Adrenal gland (tissue), 12 donors: Measurements from ENCODE around the gene ALDH1L1. TPM values are rescaled to one million over a fixed set of nuclear protein-coding genes. Genes with fewer than 3 reads are reported as not detected.

Experiments used
- DNase-seq, 7 donors: peaks; one replicate each; pipeline ENCODE4 v3.0.0-alpha.2; 2019 to 2020
- H3K27ac ChIP-seq, 5 donors: fragments of 200-600 bp; sonication (generic) in 4 of 5; 1 replicate in 3 of 5; 2 replicates in 2 of 5; pipeline versions ENCODE4 v1.5.1 to v1.8.0; 2016 to 2020; ENCODE audit warnings: mild to moderate bottlenecking in 1 of 5
- H3K27me3 ChIP-seq: fragments of 200-600 bp; 2 replicates; pipeline ENCODE4 v1.8.0; 2021
- H3K36me3 ChIP-seq, 2 donors: fragments of 200-600 bp; replicated peaks in 1 of 2; 1 replicate in 1 of 2; 2 replicates in 1 of 2; pipeline versions ENCODE4 v1.5.1 to v1.8.0; 2018 to 2022
- H3K4me1 ChIP-seq, 2 donors: fragments of 200-600 bp; replicated peaks in 1 of 2; 1 replicate in 1 of 2; 2 replicates in 1 of 2; pipeline versions ENCODE4 v1.5.1 to v1.8.0; 2018 to 2021
- H3K4me3 ChIP-seq, 4 donors: fragments of 200-600 bp; sonication (generic) in 3 of 4; one replicate each; pipeline ENCODE4 v1.5.1; 2016 to 2018
- H3K9me3 ChIP-seq, 3 donors: fragments of 200-600 bp; sonication (generic) in 1 of 3; replicated peaks in 1 of 3; 1 replicate in 2 of 3; 2 replicates in 1 of 3; pipeline versions ENCODE4 v1.5.1 to v1.8.0; 2016 to 2021
- POLR2A ChIP-seq, 2 donors: fragments of 450-650 bp; IDR thresholded peaks; one replicate each; pipeline ENCODE4 v1.6.1; 2017; ENCODE audit warnings: antibody characterized with exemption in 2 of 2, mild to moderate bottlenecking in 2 of 2, moderate library complexity in 1 of 2
- WGBS, 4 donors: extraction: QIAGEN DNeasy Blood & Tissue Kit in 2 of 4; methylation state at CpG; one replicate each; pipeline versions ENCODE4 v1.1.5 to v1.1.7; 2013 to 2017; 5-methylcytosine and 5-hydroxymethylcytosine counted together
- intact Hi-C, 2 donors: fragments of 100-400 bp; cut with DNase I; formaldehyde crosslinking; loops; one replicate each; pipeline versions ENCODE4 v1.14.1 to v1.15.0; 2022 to 2023
- polyA plus RNA-seq, 3 donors: library from polyadenylated mRNA; stranded (reverse); fragments of 200-250 nt in 2 of 3; fragments of 350-450 nt in 1 of 3; fragmentation: Illumina TruSeq in 1 of 3; extraction: RNeasy Lipid Tissue Mini Kit (QIAGEN cat#74804) in 1 of 3; gene quantifications; one replicate each; pipeline ENCODE4 v1.2.3, GENCODE V29; 2013 to 2014
- total RNA-seq, 9 donors: library from RNA; depleted of rRNA in 4 of 9; stranded (reverse); fragments of >200 nt in 4 of 9; fragments of 120-200 nt in 1 of 9; fragmentation: NEBNext Ultra II Directional in 1 of 9; extraction: Animal tissue kit (Norgen Biotek cat#: 25700) in 1 of 9; gene quantifications; one replicate each; pipeline versions ENCODE4 v1.1.0 to v1.2.4, GENCODE V29; 2013 to 2023
- TF ChIP-seq, protein P1 (sequence below), 6 experiments: fragments of 450-650 bp in 4 of 6; fragments of 200-600 bp in 2 of 6; sonication (generic) in 1 of 6; IDR thresholded peaks; 1 replicate in 5 of 6; 2 replicates in 1 of 6; pipeline versions ENCODE4 v1.5.1 to v1.8.0; 2016 to 2021; ENCODE audit warnings: antibody characterized with exemption in 6 of 6, mild to moderate bottlenecking in 2 of 6, moderate library complexity in 1 of 6
- donor health status: healthy with polysubstance abuse.
- donor health status: Bipolar disorder and iron deficiency.
- donor health status: DM: yes; HTN: yes; CAD: no.
- donor health status: DM: no; HTN: no; CAD: no.
- donor health status: DM: no; HTN: no; CAD: no.
- donor health status: DM: yes; HTN: yes; CAD: no.

Gene ALDH1L1
- total and polyA plus RNA-seq, 12 donors, result 0.44 to 136 (median 72.3) TPM

DNA sequence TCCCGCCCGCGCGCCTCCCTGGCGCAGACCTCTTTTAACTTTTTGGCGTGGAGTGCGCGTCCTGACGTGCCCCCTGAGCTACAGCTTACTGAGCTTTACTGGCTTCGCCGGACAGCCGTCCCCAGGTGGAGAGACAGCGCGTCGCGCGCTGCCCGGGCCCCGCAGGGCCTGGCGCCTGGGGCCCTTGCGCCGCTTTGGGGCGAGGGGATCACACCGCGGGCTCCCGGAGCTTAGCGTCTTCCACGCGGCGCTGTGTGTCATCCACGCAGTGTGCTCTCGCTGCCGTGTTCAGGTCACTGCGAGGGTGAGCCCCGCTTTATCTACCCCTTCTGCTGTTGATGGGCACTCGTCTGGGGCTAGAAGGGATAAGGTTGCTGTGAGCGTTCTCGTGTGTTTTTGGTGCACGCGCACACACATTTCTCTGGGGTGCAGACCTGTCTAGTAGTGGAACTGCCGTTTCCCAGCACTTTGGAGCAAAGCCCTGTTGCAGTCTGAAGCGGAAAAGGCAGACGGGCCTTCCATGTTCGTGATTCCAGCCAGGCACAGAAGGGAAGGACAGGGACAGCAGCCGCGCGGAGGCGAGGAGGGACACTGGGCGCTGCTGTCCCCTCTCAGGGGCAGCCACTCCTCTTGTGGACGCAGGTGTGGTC lies 33.1 kb upstream of the ALDH1L1 start:
- 15 to 54% (median 16%) methylated on average over 14 to 50 of the region's 50 CpGs for WGBS, 4 donors
- Histone ChIP-seq H3K27me3 (no peaks in the 10 kb centered on the region), H3K27ac (peak overlapping the region in 3 of 5 donors; percentile 61 to 83 (median 74)), H3K9me3 (no peaks in the 10 kb centered on the region), H3K36me3 (no peaks in the 10 kb centered on the region), H3K4me3 (peak overlapping the region in 2 of 4 donors; percentile 26 to 59), H3K4me1 (peaks cover 10 to 15% of the 10 kb centered on the region in 2 donors)
- no peak for DNase-seq
- TF ChIP-seq, protein P1, sequence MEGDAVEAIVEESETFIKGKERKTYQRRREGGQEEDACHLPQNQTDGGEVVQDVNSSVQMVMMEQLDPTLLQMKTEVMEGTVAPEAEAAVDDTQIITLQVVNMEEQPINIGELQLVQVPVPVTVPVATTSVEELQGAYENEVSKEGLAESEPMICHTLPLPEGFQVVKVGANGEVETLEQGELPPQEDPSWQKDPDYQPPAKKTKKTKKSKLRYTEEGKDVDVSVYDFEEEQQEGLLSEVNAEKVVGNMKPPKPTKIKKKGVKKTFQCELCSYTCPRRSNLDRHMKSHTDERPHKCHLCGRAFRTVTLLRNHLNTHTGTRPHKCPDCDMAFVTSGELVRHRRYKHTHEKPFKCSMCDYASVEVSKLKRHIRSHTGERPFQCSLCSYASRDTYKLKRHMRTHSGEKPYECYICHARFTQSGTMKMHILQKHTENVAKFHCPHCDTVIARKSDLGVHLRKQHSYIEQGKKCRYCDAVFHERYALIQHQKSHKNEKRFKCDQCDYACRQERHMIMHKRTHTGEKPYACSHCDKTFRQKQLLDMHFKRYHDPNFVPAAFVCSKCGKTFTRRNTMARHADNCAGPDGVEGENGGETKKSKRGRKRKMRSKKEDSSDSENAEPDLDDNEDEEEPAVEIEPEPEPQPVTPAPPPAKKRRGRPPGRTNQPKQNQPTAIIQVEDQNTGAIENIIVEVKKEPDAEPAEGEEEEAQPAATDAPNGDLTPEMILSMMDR (IDR thresholded peaks at IDR 0.05), result peak in 1 of 6 experiments; percentile 8
- TF ChIP-seq POLR2A (IDR thresholded peaks at IDR 0.05), result no peak
- intact Hi-C loops, result loop anchor here (5.0 to 10.0 kb wide), 2 partner anchors 81 to 239 kb away; no protein-coding TSS in a partner anchor

DNA sequence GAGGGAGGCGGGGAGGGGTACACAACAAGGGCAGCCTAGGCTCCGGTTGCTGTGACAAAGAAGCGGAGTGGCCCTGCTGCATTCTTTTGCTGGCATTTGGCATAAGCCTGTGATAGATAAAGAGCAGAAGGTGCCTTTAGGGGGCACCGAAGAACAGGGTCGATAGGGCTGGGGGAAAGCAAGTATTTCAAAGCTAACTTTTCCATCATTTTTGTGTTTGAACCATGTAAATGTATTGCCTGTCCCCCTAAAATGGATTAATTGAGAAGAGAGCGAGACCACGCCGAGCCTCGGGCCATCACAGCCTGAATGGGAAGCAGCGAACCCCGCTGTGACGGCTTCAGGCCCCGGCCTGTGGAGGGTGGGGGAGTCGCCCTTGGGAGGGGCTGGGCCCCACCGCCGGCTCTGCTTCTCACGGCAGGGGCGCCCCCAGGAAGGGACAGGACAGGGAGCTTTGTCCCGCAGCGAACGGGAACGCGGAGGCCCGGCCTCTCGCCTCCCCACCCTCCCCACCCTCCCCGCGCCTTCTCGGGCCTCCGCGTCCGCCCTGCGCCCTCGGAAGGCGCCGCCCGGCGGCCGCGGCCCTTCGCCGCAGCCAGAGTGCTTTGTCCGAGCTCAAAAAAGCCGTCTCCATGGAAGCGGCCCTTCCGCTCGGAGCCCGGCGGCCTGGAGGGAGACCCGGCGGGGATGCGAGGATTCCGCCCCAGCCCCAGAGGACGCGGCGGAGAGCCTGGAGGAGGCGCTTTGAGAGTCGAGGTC lies 32.4 kb upstream of the ALDH1L1 start:
- intact Hi-C loops, result loop anchor here (5.0 to 10.0 kb wide), 2 partner anchors 80 to 238 kb away; no protein-coding TSS in a partner anchor
- no peaks in the 10 kb centered on the region for H3K36me3 ChIP-seq
- 2 to 13% (median 6%) methylated on average over 11 to 57 of the region's 57 CpGs for WGBS, 4 donors
- H3K9me3 ChIP-seq, result no peaks in the 10 kb centered on the region
- H3K27me3 ChIP-seq, result no peaks in the 10 kb centered on the region
- peak; percentile 41 to 58 (median 54) for DNase-seq
- H3K27ac ChIP-seq, result peak overlapping the region in 3 of 5 donors; percentile 61 to 83 (median 74)
- TF ChIP-seq POLR2A (IDR thresholded peaks at IDR 0.05), result peak in 1 of 2 donors; percentile 24
- TF ChIP-seq, protein P1 (IDR thresholded peaks at IDR 0.05), result peak; percentile 15 to 51 (median 32)
- peak overlapping the region in 2 of 4 donors; percentile 26 to 59 for H3K4me3 ChIP-seq
- H3K4me1 ChIP-seq, result peaks cover 11 to 18% of the 10 kb centered on the region in 2 donors

DNA sequence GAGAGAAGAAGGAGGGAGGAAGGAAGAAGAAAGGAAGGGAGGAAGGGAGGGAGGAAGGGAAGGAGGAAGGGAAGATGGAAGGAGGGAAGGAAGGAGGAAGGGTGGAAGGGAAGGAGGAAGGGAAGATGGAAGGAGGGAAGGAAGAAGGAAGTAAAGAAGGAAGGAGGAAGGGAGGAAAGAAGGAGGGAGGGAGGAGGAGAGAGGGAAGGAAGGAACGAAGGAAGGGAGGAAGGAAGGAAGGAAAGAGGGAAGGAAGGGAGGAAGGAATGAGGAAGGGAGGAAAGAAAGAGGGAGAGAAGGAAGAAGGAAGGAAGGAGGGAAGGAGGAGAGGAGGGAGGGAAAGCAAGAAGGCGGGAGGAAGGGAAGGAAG lies 31.8 kb upstream of the ALDH1L1 start:
- no peaks in the 10 kb centered on the region for H3K27me3 ChIP-seq
- TF ChIP-seq, protein P1 (IDR thresholded peaks at IDR 0.05), result no peak
- no peak for TF ChIP-seq POLR2A (IDR thresholded peaks at IDR 0.05)
- no peaks in the 10 kb centered on the region for H3K36me3 ChIP-seq
- peak overlapping the region in 2 of 4 donors; percentile 26 to 59 for H3K4me3 ChIP-seq
- H3K9me3 ChIP-seq, result no peaks in the 10 kb centered on the region
- 59 to 73% (median 69%) methylated on average over 2 of the region's 2 CpGs for WGBS, 4 donors
- intact Hi-C loops, result loop anchor here (5.0 to 10.0 kb wide), 2 partner anchors 80 to 237 kb away; no protein-coding TSS in a partner anchor
- peak overlapping the region in 2 of 5 donors; percentile 74 to 83 for H3K27ac ChIP-seq
- no peak for DNase-seq
- peaks cover 11 to 18% of the 10 kb centered on the region in 2 donors for H3K4me1 ChIP-seq

DNA sequence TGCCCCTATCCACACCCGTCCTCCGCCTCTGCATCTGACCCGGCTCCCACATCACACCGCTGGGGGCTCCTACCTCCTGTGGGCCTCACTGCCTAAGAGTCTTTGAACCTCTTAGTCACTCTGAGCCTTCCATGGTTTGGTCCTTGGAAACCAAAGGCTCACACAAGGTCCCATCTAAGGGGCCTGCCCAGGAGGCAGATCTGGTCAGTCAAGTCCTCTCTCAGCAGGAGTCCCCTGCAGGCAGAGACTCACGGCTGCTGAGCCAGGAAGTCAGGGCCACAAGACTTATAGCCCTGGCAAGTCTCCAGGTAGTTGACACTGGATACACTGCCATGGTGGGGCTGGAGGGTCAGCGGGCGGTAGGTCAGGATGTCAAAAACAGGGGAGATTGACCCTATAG lies 31.2 kb upstream of the ALDH1L1 start:
- Histone ChIP-seq H3K4me1 (peaks cover 11 to 18% of the 10 kb centered on the region in 2 donors), H3K4me3 (no peak overlapping the region), H3K27ac (no peak overlapping the region), H3K9me3 (no peaks in the 10 kb centered on the region), H3K36me3 (no peaks in the 10 kb centered on the region), H3K27me3 (no peaks in the 10 kb centered on the region)
- TF ChIP-seq POLR2A (IDR thresholded peaks at IDR 0.05), result no peak
- TF ChIP-seq, protein P1 (IDR thresholded peaks at IDR 0.05), result no peak
- DNase-seq, result no peak
- 68 to 96% (median 93%) methylated on average over 3 to 7 of the region's 7 CpGs for WGBS, 4 donors
- intact Hi-C loops, result loop anchor here (5.0 to 10.0 kb wide), 2 partner anchors 79 to 237 kb away; no protein-coding TSS in a partner anchor
